Umbilical cord (tissue), 2 donors: ENCODE data around the gene SYNJ1. TPM values are rescaled to one million over a fixed set of nuclear protein-coding genes. Genes with fewer than 3 reads are reported as not detected.
"Not testable (repeated sequence)": the region's sequence is repeated elsewhere in the genome, so short reads cannot be mapped to it uniquely, and the experiment has no call there.

Source experiments
- DNase-seq: peaks from one replicate; pipeline ENCODE4 v3.0.0-alpha.2; 2015; ENCODE audit warnings: low spot score
- total RNA-seq: library from RNA; depleted of rRNA; stranded (reverse); fragments of >200 nt; gene quantifications from one replicate; pipeline ENCODE4 v1.2.3, GENCODE V29; 2014; ENCODE audit warnings: low replicate concordance; ENCODE audit not compliant: insufficient read depth

The SYNJ1 gene
- total RNA-seq, 1 donor from 2014 or later = 2.9 TPM

DNA sequence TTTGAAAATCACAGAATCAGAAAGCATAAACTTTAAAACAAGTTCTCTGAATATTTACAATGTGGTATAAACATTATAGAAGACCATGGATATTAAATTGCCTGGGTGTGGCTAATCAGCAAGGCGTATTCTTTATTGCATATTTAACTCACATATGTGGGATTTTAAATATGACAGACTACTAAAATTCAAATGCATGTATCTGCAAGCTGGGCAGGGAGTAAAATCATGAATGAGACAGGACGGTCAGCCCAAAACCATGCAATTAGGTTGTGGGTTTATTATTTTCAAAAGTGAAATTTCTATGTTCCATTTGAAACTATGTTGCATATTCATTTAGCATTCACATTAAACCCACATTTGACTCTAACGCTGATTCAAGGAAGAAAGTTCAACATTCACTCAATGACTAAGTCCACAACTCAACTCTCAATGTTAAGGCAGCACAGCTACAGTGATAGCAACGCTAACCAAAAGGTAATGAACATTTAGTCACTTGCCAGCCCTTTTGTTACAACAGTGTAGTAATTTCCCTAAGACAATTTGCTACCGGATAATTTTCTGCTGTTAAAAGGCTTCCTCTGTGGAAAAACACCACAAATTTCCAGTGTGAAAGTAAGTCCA is 6.3 kb upstream of the SYNJ1 start:
- no peak for DNase-seq

DNA sequence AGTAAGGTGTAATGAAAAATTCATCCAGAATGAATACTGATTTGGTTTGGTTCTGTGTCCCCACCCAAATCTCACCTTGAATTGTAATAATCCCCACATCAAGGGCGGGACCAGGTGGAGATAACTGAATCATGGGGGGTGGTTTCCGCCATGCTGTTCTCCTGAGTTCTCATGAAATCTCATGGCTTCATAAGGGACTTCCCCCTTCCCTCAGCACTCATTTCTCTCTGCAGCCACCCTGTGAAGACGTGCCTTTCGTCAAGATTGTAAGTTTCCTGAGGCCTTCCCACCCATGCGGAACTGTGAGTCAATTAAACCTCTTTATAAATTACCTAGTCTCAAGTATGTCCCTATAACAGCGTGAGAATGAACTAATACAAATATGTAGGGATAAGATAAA is 5.5 kb upstream of the SYNJ1 start:
- no peak for DNase-seq

DNA sequence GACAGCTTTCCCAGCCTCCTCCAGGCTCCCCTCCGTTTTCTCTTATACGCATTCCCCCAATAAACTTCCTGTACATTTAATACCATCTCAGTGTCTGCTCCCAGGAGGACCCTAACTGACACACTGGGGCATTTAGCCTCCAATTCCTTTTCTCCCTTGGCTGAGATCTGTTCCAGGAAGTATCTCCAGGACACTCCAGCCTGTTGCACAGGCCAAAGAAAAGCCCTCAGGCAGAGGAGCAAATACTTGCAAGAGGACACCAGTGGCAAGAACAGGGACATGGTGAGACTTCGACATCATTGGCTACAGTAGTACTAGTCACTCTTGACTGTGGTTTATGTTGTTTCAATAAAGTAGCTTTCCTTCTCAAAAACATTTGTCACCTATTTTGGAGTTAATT is 4.7 kb upstream of the SYNJ1 start:
- DNase-seq = no peak

DNA sequence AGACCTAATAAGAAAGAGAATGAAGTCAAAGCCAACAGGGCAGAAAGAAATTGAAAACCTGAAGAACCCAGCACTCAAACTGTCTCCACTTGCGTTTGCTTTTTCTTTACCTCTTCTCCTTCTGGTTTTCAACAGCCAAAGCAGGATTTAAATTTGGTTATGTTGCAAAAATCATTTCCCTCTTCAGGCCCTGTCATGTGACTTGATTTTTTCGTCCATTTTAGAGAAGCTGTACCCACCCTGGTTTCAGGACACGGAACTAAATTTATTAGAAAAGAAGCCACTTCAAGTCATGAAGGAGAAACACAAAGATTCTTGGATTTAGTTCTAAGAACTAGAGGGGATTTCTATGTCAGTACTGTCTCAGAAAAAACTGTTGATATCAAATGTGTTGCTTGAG is 1.0 kb upstream of the SYNJ1 start:
- DNase-seq = no peak

DNA sequence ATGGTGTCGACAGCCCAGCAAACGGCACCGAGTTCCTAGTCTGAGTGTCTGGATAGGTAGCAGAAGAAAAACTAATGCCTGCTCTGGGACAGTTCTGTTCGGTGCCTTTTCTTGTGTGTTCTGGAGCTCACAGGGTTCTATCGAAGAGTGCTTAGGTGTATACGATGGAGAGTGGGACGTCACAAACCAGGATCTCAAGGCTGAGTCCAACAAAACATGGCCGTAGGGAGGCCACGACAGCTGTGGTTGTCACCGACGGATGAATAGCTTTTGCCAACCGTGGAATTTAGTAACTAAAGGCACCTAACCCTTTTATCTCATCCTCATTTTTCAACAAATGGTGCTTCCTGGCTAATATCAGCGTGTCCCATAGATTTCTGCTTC is 635 bp upstream of the SYNJ1 start:
- no peak for DNase-seq

DNA sequence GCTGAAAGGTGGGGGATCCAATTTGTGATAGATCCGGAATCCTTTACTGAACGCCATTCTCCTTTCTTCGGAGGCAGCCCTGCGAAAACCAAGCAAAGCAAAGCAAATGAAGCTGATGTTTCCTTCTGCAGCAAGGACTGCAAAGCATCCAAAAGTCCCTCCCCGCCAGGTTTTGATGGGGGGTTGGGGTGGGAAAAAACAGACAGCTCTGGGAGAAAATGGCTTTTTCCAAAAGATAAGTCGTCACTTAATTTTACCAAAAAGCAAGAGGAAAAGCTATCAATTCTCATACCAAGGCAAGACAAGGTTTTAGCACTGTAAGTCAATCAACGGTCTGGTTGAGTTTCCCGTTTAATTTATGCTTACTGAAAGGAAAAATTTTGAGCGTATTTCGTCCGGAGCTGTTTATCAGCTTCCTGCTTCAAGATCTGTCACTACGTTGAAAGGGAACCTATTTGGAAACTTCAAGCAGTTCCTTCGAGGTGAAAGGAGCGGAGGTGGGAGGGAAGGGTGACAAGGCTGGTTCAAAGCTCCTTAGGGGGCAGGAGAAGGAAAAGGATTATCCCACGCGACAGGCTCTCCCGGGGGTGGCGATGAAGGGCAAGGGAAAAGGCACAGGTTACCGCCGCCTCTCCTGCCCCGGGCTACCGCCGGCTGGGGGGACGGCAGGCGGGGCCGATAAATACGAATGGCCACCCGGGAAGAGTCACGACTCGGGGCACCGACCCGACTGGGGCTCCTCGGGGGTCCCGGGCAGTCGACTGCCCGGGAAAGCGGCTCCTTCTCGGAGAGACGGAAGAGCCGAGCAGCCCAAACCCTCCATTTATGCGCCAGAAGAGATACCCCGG is 750 bp downstream of the SYNJ1 start:
- peak; percentile 54 for DNase-seq

DNA sequence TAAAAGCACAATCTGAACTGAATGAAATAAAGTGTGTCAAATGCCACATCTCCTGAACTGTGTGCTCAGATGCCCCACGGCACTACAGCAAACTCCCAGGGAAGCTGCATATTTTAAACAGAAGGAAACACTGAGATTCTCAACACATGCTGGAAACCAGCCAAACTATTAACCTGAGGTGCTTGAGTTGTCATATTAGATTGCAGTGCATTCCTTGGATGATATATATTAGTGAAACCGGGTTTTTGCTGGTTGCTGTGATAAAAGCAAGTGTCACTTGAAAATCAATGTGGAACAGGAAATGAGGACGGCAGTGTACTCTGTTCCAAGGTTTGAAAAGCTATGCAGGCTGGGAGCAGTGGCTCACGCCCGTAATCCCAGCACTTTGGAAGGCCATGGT is 8.7 kb downstream of the SYNJ1 start:
- peak; percentile 79 for DNase-seq

DNA sequence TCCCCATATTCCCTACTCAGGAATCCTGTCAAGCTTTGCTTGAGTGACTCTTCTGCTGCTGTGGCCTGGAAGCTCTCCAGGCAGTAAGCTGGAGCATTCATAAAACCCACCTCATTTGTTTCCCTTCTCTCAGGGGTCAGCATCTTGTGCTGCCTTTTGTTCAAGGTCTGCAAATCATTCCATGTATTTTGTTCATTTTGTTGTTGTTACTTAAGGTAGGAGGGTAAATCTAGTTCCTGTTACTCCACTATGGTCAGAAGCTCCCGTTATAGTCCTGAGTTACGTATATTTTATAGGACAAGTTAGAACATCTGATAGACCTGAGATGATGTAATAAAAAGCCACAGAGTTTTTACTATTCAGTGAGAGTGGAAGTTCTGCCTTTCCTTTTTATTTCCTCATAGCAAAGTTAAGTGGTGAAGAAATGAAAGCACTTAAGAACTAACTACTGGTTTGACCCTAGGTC is 9.9 kb downstream of the SYNJ1 start:
- no peak for DNase-seq

DNA sequence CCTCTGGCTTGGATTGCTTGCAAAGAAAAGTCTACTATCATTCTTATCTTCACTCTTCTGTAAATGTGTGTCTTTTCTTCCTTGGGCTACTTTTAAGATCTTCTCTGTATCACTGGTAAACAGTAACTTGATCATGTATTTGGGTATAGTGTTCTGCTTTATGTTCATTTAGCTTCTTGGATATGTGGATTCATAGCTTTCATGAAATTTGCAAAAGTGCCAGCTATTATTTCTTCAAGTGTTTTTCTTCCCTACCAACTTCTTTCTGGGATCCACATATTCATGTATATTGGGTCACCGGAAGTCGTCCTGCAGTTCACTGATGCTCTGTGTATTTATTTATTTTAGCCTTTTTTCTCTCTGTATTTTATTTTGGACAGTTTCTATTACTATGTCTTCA is 11.3 kb downstream of the SYNJ1 start:
- no peak for DNase-seq

DNA sequence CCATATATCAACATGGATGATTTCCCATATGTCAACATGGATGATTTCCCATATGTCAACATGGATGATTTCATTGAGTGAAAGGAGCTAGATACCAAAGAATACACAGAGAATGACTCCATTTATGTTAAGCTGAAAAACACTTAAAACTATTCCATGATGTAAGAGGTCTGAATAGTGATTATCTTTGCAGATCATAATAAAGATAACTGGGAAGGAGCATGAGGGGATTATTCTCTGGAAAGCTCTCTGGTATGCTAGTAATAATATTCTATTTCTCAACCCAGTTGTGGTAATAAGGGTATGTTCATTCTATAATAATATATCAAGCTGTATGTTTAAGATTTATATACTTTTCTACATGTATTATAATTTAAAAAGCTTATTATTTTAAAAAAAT is 14.1 kb downstream of the SYNJ1 start:
- no peak for DNase-seq

DNA sequence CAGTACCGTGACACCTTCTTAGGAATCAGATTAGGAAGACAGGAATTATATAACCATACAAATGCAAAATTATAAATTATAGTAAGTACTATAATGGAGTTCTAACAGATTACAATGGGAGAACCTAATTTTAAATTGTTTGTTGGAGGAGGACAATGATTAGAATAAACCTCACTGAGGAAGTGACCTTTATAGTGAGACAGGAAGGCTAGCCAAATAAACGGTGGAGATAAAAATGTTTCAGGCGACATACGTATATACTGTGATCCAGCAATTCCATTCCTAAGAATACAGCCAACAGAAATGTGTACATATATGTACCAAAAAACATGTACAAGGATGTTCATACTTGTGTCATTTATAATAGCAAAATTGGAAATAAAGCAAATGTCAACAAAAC is 15.2 kb downstream of the SYNJ1 start:
- DNase-seq = no peak

DNA sequence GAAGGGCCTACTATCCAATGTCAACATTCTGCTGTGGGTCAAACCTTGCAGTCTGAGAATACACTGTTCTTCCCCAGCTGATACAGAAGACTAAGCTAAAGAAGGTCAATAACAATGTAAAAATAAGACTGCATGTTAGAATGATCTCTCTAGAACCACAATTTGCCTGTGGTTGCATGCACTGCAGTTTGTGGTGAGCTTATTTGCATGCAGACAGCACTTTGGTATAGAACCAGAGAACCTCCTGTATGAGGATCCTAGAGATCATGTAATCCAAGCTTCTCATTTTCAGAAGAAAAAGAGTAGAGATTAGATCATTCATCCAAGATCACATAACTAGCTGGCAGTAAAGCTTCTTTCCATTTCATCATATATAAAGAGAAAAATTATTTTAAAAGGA is 15.8 kb downstream of the SYNJ1 start:
- DNase-seq = no peak

DNA sequence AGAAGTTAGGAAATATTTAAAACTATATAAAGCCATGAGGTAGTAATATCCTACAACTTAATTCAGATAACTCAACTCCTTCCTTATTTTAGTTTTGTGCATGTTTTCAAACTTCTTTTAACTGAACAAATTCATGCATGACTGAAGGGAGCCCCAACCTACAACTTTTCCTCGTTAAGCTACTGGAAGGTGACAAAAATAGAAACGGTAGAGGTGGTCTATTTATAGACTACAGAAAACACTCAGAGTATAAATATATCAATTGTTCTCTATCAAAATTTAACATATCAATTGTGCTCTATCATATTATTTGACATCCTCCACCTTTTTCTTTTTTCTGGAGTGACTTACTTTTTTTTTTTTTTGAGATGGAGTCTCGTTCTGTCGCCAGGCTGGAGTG is 16.8 kb downstream of the SYNJ1 start:
- no peak for DNase-seq

DNA sequence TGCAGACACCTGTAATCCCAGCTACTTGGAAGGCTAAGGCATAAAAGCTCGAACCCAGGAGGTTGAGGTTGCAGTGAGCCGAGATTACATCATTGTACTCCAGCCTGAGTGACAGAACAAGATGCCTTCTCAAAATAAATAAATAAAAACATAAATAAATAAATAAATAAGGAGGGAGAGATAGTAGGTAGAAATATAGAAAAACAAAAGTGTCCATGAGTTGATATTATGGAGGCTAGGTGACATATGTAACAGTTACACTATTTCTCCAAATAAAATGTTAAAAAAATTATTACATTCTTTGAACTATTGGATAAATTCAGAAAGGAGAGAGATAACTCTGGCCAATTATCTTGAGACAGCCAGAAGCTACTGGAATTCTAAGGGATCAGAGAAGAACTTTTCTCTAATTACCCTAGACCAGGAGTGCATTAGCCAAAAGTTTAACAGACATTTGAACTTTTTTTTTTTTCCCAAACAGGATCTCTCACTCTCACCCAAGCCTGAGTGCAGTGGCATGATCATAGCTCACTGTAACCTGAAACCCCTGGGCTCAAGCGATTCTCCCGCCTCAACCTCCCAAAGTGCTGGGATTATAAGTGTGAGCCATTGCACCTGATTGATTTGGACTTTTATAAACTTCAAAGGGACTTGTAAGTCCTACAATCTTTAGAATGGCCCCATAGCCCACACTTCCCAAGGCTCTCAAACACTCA is 17.6 kb downstream of the SYNJ1 start:
- no peak for DNase-seq

DNA sequence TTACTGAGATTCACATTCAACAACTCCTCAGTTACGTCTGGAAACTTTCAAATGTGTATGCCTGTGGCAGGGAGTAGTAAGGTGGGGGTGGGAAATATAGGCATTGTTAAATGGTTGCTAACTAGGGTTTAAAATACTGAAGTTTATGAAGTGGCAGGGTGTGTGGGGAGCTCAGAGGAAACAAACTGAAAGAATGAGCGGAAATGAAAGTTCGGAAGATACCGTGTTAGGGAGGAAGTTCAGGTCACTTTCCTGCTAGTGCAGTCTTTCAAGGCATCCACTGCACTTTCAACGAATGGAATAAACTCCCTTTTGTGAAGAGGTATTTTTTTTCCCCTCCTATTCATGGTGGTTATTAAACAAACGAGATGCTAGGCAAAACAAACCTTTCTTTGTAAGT is 19.7 kb downstream of the SYNJ1 start:
- DNase-seq = peak; percentile 9

DNA sequence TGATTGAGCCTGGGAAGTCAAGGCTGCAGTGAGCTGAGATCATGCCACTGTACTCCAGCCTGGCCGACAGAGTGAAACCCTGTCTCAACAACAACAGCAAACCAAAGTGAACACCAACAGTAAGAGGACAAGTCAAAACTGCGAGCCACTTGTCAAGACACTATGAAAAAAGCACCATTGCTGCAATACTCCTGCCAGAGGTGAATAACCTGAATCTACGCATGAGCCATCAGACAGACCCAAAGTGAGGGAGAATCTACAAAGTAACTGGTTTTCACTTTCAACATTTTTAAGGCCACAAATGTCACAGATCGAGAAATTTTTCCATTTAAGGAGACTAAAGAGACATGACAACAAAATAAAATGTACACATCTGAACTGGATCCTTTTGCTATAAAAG is 21.9 kb downstream of the SYNJ1 start:
- no peak for DNase-seq

DNA sequence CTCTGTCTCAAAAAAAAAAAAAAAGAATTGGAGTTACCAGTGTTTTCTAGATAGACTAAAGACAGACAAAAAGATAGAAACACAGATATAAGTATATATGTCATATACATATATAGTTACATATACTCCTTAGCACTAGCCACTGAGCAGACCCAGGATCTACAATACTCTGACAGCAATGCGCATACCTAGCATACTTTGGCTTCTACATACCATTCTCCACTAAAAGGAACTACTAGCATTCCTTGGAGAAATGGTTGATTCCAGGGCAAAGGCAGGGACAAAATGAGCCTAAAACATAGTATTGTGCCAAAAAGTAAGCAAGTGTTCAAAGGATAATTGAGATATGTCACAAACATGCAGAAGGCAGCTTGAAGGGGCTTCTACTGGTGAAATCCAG is 22.7 kb downstream of the SYNJ1 start:
- no peak for DNase-seq

DNA sequence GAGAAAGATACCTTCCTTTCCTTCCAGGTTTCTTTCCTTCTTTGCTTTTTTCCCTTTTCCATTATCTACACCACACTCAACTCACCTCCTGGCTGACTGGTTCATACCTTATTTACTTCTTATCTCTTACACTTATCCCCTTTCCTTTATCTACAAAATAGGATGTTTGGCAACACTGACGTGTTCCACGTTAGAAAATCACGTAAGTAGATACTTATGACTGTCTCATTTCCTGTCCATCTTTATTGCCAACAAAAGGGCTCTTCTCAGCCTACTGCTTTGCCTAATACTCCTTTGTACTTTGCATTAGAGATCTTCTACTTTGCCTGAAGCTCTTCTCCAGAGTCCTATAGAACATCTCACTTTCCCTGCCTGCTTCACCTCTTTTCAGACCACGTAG is 25.1 kb downstream of the SYNJ1 start:
- no peak for DNase-seq

DNA sequence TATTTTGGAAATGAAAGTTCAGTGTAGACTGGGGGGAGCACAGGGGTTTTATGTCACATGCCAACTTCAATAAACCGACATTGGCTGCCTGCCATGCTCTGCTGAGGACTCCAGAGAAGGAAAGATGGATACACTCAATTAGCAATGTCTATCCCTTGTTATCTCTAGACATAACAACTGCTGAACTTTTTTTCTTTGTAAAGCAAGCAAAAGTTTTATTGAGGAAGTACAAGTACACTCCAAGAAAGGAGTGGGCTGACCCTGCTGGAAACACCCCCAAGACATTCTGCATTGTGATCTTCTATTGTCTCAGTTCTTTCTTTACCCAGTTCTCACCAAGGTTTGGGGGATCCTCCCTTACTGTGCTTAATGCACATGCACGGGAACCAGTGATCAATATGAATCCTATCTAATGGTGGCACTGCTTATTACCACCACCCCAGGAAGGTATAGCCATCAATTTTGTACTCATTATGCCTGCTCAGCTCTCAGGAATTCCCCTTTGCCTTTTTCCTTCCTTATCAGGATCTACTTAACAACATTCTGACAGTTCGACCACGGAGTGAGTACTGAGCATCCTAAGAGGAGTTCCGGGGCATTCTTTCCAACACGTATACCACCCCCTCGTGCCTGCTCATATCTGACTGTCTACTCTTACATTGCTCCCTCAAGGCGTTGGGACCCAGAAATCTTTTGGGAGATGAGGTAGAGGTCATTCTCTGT is 28.7 kb downstream of the SYNJ1 start:
- peak; percentile 9 for DNase-seq

DNA sequence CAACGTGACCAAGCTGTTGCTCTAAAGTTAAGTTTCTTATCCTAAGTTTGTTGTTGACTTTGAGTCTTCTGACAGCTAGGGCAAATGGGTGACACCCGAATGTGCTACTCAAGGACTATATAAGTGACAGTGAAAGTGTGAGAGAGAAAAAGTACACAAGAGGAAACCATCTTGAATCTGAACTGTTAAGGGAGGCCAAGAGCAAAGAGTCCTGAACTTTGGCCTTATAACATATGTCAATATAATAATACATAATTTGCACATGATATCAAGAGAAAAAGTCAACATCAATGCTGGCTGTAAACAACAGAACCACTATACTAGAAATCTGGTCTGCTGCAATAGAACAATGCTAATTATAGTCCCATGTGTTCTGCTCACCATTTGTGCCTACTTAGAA is 29.5 kb downstream of the SYNJ1 start:
- no peak for DNase-seq

DNA sequence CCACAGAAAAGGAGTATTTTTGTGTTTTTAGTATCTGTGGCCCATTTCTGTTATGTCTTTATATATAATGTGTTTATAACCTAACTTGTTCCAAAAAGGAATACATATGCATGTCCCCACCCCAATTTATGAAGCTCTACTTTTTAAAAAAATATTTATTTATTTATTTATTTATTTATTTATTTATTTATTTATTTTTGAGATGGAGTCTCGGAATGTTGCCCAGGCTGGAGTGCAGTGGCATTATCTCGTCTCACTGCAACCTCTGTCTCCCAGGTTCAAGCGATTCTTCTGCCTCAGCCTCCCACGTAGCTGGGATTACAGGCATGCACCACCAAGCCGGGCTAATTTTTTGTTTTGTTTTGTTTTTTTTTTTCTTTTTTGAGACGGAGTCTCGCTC is 32.3 kb downstream of the SYNJ1 start:
- not testable (repeated sequence) for DNase-seq

DNA sequence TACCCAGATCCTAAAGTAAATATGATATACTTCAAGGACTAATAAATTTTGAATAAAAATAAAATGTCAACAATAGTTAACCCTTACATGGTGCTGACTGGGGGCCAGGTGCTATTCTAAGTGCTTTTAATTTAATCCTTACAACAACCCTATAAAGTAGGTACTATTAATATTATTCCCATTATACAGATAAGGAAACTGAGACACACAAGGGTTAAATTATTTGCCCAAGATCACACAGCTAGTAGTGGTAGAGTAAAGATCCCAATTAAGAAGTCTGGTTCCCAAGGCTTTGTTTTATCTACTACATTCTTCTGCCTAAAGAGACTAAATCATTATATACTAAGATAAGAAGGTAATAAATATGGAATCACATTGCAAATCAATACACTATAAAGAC is 34.2 kb downstream of the SYNJ1 start:
- DNase-seq = no peak
